Endothelial cell (in vitro differentiated cells): ENCODE measurements around the gene ICAM1. TPM values are rescaled to one million over a fixed set of nuclear protein-coding genes. Genes with fewer than 3 reads are reported as not detected.

Experiments used
- DNase-seq: peaks from one replicate; pipeline ENCODE4 v3.0.0; 2021; ENCODE audit warnings: low spot score
- H3K27ac Mint-ChIP-seq: one replicate; pipeline ENCODE4 v1.8.0; 2021; ENCODE audit warnings: mixed read lengths, inconsistent platforms; ENCODE audit not compliant: unreplicated experiment
- H3K27me3 Mint-ChIP-seq: one replicate; pipeline ENCODE4 v1.8.0; 2021; ENCODE audit warnings: mild to moderate bottlenecking, moderate library complexity, mixed read lengths, inconsistent platforms; ENCODE audit not compliant: unreplicated experiment
- H3K36me3 Mint-ChIP-seq: one replicate; pipeline ENCODE4 v1.8.0; 2021; ENCODE audit warnings: mild to moderate bottlenecking, low read depth, mixed read lengths, inconsistent platforms; ENCODE audit not compliant: unreplicated experiment
- H3K4me1 Mint-ChIP-seq: one replicate; pipeline ENCODE4 v1.8.0; 2021; ENCODE audit warnings: mild to moderate bottlenecking, mixed read lengths, inconsistent platforms; ENCODE audit not compliant: unreplicated experiment
- H3K4me3 Mint-ChIP-seq: one replicate; pipeline ENCODE4 v1.8.0; 2021; ENCODE audit warnings: mild to moderate bottlenecking, mixed read lengths, inconsistent platforms; ENCODE audit not compliant: unreplicated experiment
- H3K9me3 Mint-ChIP-seq: one replicate; pipeline ENCODE4 v1.8.0; 2021; ENCODE audit warnings: mixed read lengths, inconsistent platforms; ENCODE audit not compliant: unreplicated experiment
- total RNA-seq: library from RNA; stranded (reverse); fragmentation: NEBNext Ultra II Directional; extraction: Animal tissue kit (Norgen Biotek cat#: 25700); gene quantifications from one replicate; pipeline ENCODE4 v1.2.1, GENCODE V29; 2021; ENCODE audit not compliant: unreplicated experiment
- TF ChIP-seq, protein P1 (sequence below): fragments of 200-600 bp; sonication (generic); IDR thresholded peaks from one replicate; pipeline ENCODE4 v1.5.0; 2021; ENCODE audit warnings: antibody characterized with exemption; ENCODE audit not compliant: unreplicated experiment

ICAM1 gene
- total RNA-seq, 1 donor from 2014 or later: 7.2 TPM

DNA sequence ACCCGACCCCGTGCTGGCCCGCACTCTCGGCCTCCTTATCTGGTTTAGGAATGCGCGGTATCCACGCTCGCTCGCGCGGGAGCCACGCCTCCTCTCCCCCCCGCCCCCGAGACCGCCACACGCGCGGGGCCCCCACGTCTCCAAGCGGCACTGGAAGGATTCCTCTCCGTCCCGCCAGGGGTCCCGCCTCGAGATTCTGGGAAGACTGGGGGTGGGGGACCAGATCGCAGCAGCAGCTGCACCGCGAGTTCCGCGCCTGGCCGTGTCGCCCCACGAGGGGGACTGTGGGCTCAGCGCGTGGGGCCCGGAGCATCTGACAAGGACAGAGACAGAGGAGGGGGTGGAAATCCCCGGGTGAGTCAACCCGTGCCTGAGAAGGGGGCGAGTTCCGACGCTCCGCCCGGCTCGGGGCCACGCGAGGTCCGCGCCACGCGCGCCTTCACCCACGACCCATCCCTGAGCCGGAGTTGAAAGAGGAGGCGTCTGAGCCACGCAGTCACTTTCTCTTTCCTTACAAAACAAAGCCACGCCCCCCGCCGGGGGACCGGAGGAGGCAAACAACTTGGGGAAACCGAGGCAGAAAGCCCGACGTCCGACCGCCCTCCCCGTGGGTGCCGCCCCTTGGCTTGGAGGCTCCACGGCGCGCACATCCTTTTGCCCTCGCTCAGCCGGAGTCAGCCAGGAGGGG, 40.6 kb upstream of the ICAM1 start:
- peak; percentile 66 for DNase-seq
- Mint-ChIP-seq H3K27me3 (peaks cover 6% of the 10 kb centered on the region), H3K36me3 (peaks cover 8% of the 10 kb centered on the region), H3K4me3 (peak overlapping the region; percentile 86), H3K9me3 (no peaks in the 10 kb centered on the region), H3K27ac (no peak overlapping the region), H3K4me1 (peaks cover 6% of the 10 kb centered on the region)
- TF ChIP-seq, protein P1, sequence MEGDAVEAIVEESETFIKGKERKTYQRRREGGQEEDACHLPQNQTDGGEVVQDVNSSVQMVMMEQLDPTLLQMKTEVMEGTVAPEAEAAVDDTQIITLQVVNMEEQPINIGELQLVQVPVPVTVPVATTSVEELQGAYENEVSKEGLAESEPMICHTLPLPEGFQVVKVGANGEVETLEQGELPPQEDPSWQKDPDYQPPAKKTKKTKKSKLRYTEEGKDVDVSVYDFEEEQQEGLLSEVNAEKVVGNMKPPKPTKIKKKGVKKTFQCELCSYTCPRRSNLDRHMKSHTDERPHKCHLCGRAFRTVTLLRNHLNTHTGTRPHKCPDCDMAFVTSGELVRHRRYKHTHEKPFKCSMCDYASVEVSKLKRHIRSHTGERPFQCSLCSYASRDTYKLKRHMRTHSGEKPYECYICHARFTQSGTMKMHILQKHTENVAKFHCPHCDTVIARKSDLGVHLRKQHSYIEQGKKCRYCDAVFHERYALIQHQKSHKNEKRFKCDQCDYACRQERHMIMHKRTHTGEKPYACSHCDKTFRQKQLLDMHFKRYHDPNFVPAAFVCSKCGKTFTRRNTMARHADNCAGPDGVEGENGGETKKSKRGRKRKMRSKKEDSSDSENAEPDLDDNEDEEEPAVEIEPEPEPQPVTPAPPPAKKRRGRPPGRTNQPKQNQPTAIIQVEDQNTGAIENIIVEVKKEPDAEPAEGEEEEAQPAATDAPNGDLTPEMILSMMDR: peak; percentile 15

DNA sequence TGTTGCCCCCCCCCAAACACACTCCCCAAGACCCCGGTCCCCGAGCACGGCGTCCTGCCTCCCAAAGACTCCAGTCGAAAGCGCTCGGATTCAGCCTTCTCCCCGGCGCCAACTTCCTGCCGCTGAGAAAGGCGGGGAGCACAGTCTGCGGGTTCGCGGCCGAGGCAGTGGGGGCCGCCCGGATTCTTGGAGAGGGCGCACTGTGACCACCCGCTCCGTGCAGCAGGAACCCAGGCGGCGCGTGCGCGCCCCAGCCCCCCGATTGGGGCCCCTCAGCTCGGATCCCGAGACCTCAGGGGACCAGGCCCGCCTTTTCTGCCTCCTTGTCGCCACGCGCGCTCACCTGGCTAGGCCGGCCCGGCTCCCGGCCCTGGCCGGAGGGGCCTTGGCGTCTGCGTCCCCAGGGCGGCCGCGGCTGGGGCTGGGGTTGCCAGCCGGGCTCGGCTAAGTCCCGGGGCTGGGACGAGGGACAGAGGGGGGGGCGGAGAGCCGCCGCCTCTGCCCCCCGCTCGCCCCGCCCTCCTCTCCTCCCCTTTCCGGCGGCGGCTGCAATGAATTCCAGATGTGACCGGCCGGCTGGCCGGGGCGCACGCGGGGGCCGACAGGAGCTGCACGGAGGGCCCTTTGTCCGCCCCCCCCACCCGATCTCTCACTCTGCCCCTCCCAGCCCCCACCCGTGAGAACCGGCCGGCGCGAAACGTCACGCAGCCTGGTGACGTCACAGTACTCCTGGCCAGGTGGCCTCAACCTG, 39.9 kb upstream of the ICAM1 start, which contains the start of gene S1PR2:
TSS of gene S1PR2 (minus strand) at position 471 of the 751 bp plus-strand sequence. CDS start 6,426 bp downstream, outside the sequence.
- peak within 1 kb of the TSS; percentile 86 for H3K4me3 Mint-ChIP-seq
- peak within 1 kb of the TSS; percentile 87 for H3K27ac Mint-ChIP-seq

DNA sequence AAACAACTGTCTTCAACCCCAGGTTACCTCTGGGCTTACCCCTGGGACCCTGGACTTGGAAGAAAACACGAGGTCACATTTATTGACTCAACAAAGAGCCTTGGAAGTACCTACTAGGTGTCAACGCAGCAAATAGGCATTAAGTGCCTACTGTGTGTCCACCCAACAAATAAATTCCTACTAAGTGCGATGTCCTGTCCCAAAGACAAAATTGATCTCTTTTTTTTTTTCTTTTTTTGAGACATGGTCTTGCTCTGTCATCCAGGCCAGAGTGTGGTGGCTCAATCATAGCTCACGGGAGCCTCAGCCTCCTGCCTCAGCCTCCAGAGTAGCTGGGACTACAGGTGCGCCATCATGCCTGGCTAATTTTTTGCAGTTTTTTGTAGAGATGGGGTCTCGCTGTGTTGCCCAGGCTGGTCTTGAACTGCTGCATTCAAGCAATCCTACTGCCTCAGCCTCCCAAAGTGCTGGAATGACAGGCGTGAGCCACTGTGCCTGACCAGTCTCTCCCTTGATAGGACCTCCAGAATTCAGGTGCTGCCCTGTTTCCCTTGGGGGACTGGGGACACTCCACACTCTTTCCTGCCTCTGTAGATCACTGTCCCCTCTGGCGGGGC, 39.2 kb upstream of the ICAM1 start:
- peaks cover 6% of the 10 kb centered on the region for H3K27me3 Mint-ChIP-seq

More for the DNA sequence above, 39.9 kb upstream of the ICAM1 start, which contains the start of gene S1PR2:
- Mint-ChIP-seq H3K36me3 (peaks cover 7% of the 10 kb centered on the region), H3K4me1 (peaks cover 9% of the 10 kb centered on the region), H3K9me3 (no peaks in the 10 kb centered on the region), H3K27me3 (peaks cover 6% of the 10 kb centered on the region)
- TF ChIP-seq, protein P1: no peak
- peak; percentile 82 for DNase-seq

DNA sequence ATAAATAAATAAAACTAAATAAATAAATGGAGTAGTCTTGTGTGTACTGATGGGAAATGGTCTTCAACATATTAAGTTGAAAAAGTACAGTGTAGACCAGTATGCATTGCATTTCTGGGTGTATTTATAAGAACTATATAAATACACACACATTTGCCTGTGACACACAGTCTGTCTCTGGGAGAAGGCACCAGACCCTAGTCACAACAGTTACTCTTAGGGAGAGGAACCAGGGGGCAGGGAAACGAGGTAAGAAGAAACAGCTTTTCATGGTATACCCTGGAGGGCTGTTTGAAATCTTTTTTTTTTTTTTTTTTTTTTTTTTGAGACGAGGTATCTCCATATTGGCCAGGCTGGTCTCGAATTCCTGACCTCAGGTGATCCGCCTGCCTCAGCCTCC, 37.0 kb upstream of the ICAM1 start:
- no peak for DNase-seq
- Mint-ChIP-seq H3K4me3 (no peak overlapping the region), H3K4me1 (peaks cover 10% of the 10 kb centered on the region), H3K27me3 (peaks cover 6% of the 10 kb centered on the region), H3K9me3 (no peaks in the 10 kb centered on the region), H3K27ac (no peak overlapping the region), H3K36me3 (peaks cover 3% of the 10 kb centered on the region)
- TF ChIP-seq, protein P1: no peak

More for the DNA sequence above, 39.2 kb upstream of the ICAM1 start:
- Mint-ChIP-seq H3K4me1 (peaks cover 10% of the 10 kb centered on the region), H3K27ac (peak overlapping the region; percentile 87), H3K4me3 (peak overlapping the region; percentile 85), H3K9me3 (no peaks in the 10 kb centered on the region), H3K36me3 (peaks cover 3% of the 10 kb centered on the region)
- TF ChIP-seq, protein P1: no peak
- DNase-seq: no peak
